HepG2 (cell line): ENCODE measurements around the gene PPP6R2. TPM values are rescaled to one million over a fixed set of nuclear protein-coding genes. Genes with fewer than 3 reads are reported as not detected.

Experiments
- HES4 ChIP-seq: sonication (generic); formaldehyde crosslinking; IDR thresholded peaks from 2 replicates; pipeline ENCODE4 v1.9.0; 2021; ENCODE audit warnings: mild to moderate bottlenecking, missing genetic modification reagents, borderline replicate concordance
- HNRNPH1 ChIP-seq: fragments of 200-400 bp; formaldehyde crosslinking; optimal IDR thresholded peaks from 2 replicates; pipeline ENCODE3; 2017; ENCODE audit warnings: mild to moderate bottlenecking, low read depth, low read length
- HNRNPL ChIP-seq: fragments of 200-400 bp; formaldehyde crosslinking; IDR thresholded peaks from 2 replicates; pipeline ENCODE4 v1.6.1; 2017; ENCODE audit warnings: mild to moderate bottlenecking, low read depth, low read length
- NCOR1 ChIP-seq: fragments of 200-600 bp; sonication (generic); IDR thresholded peaks from 2 replicates; pipeline ENCODE4 v1.7.0; 2017; ENCODE audit warnings: antibody characterized with exemption, low read length, borderline replicate concordance
- RBFOX2 ChIP-seq: fragments of 200-400 bp; formaldehyde crosslinking; IDR thresholded peaks from 2 replicates; pipeline ENCODE4 v1.6.1; 2017; ENCODE audit warnings: low read depth, mild to moderate bottlenecking, low read length
- ZFP1 ChIP-seq: IDR thresholded peaks from 2 replicates; pipeline ENCODE4 v1.6.1; 2016
- ZFP82 ChIP-seq: sonication (generic); formaldehyde crosslinking; IDR thresholded peaks from 2 replicates; pipeline ENCODE4 v1.5.1; 2020; ENCODE audit warnings: mild to moderate bottlenecking, missing genetic modification reagents, borderline replicate concordance
- ZNF180 ChIP-seq: sonication (generic); formaldehyde crosslinking; IDR thresholded peaks from 2 replicates; pipeline ENCODE4 v1.4.0; 2020; ENCODE audit warnings: low read depth, missing genetic modification reagents, borderline replicate concordance
- ZNF530 ChIP-seq: sonication (generic); formaldehyde crosslinking; IDR thresholded peaks from 2 replicates; pipeline ENCODE4 v1.5.0; 2020; ENCODE audit warnings: low read depth, mild to moderate bottlenecking, missing genetic modification reagents
- ZNF766 ChIP-seq: sonication (generic); formaldehyde crosslinking; IDR thresholded peaks from 2 replicates; pipeline ENCODE4 v1.5.0; 2020; ENCODE audit warnings: missing genetic modification reagents, borderline replicate concordance
- ZNF782 ChIP-seq: sonication (generic); formaldehyde crosslinking; IDR thresholded peaks from 2 replicates; pipeline ENCODE4 v1.4.0; 2020; ENCODE audit warnings: missing genetic modification reagents, mild to moderate bottlenecking, borderline replicate concordance
- ZNF788 ChIP-seq: sonication (generic); formaldehyde crosslinking; IDR thresholded peaks from 2 replicates; pipeline ENCODE4 v1.5.0; 2020; ENCODE audit warnings: mild to moderate bottlenecking, missing genetic modification reagents, borderline replicate concordance
- ZNF878 ChIP-seq: sonication (generic); formaldehyde crosslinking; IDR thresholded peaks from 2 replicates; pipeline ENCODE4 v1.8.1; 2023; ENCODE audit warnings: mild to moderate bottlenecking, missing genetic modification reagents, moderate library complexity
- polyA plus RNA-seq, 8 experiments: library from polyadenylated mRNA; depleted of rRNA in 3 of 8; stranded (reverse) in 7 of 8; unstranded in 1 of 8; fragments of >200 nt; fragmentation: Illumina TruSeq in 4 of 8; extraction: Trizol in 4 of 8; gene quantifications; 2 replicates each; pipeline versions ENCODE4 v1.2.1 to v1.2.3, GENCODE V29; 2011 to 2016; ENCODE audit warnings: low read depth in 4 of 8, missing spikeins in 1 of 8, mixed read lengths in 1 of 8; ENCODE audit not compliant: insufficient read depth in 1 of 8
- total RNA-seq, 5 experiments: library from RNA; depleted of rRNA; stranded (reverse); fragments of >200 nt; fragmentation: Illumina TruSeq; extraction: Trizol; gene quantifications; 2 replicates each; pipeline ENCODE4 v1.2.3, GENCODE V29; 2016; ENCODE audit warnings: low read depth in 1 of 5
- TF ChIP-seq, protein P1 (sequence below): sonication (generic); formaldehyde crosslinking; IDR thresholded peaks from 2 replicates; pipeline ENCODE4 v1.8.0; 2022; ENCODE audit warnings: mild to moderate bottlenecking, missing genetic modification reagents, moderate library complexity
- TF ChIP-seq, protein P2 (sequence below), 2 experiments: sonication (generic) in 1 of 2; formaldehyde crosslinking in 1 of 2; IDR thresholded peaks; 2 replicates each; pipeline versions ENCODE4 v1.4.0 to v1.6.1; 2016 to 2020; ENCODE audit warnings: borderline replicate concordance in 1 of 2, low read depth in 1 of 2, mild to moderate bottlenecking in 1 of 2, missing genetic modification reagents in 1 of 2

The PPP6R2 gene
- total and polyA plus RNA-seq, 2 of the 13 experiments (the other 11 are each of a cell fraction or from before 2014, with no cell fraction given), result 55.0 to 102 TPM

DNA sequence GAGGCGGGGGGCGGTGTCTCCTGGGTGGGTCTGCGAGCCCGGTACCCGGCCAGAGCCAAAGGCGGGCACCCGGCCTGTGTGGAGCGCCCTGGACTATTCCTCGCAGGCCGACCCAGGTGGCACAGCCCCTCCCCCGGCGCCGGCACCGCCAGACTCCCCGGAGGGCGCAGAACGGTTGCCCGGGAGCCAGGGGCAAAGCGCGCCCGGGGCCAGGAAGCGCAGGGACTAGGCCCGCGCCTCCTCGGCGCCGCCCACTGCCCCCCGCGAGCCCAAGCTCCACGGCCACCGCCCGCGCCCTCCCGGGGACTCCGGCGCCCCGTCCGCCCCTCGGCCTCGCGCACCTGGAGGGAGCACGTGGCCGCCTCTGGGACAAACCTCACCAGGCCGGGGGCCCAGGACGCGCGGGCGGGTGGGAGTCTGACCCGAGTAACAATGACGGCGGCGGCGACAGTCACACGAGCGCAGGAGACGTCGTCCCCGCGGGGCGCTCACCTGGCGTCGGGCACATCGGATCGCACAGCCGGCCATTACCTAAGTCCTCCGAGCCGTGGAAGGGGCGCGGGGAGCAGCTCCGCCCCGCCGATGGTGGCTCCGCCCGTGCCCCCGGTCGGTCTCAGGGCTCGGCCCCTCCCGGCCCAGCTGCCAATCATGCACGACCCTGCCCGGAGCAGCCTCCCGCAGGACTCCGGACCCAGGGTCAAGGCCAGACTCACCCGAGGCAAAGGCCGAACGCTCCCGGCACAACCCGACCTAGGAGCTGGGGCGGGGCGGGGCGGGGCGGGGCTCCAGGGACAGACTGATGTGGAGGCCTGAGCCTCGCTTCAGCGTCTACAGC lies 43.1 kb upstream of the PPP6R2 start (continued):
- TF ChIP-seq RBFOX2 (peak; percentile 60; the same call in 1 of the 2 replicates), NCOR1 (peak; percentile 47; the same call in 1 of the 2 replicates), ZNF766 (CRISPR knock-in tag) (no peak), HNRNPH1 (no peak), ZNF788 (CRISPR knock-in tag) (no peak), ZNF530 (CRISPR knock-in tag) (no peak), ZNF180 (no peak), ZNF878 (CRISPR knock-in tag) (no peak), HNRNPL (0 out of 2 replicates have a peak, but pooled peaks have one; percentile 31), ZFP82 (CRISPR knock-in tag) (no peak), HES4 (CRISPR knock-in tag) (no peak), ZNF782 (no peak), ZFP1 (no peak)
- TF ChIP-seq, protein P1, sequence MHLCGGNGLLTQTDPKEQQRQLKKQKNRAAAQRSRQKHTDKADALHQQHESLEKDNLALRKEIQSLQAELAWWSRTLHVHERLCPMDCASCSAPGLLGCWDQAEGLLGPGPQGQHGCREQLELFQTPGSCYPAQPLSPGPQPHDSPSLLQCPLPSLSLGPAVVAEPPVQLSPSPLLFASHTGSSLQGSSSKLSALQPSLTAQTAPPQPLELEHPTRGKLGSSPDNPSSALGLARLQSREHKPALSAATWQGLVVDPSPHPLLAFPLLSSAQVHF (CRISPR knock-in tag), result no peak
- TF ChIP-seq, protein P2, sequence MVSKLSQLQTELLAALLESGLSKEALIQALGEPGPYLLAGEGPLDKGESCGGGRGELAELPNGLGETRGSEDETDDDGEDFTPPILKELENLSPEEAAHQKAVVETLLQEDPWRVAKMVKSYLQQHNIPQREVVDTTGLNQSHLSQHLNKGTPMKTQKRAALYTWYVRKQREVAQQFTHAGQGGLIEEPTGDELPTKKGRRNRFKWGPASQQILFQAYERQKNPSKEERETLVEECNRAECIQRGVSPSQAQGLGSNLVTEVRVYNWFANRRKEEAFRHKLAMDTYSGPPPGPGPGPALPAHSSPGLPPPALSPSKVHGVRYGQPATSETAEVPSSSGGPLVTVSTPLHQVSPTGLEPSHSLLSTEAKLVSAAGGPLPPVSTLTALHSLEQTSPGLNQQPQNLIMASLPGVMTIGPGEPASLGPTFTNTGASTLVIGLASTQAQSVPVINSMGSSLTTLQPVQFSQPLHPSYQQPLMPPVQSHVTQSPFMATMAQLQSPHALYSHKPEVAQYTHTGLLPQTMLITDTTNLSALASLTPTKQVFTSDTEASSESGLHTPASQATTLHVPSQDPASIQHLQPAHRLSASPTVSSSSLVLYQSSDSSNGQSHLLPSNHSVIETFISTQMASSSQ (IDR thresholded peaks at IDR 0.05; ENCODE audit: low read depth), result no peak
- TF ChIP-seq, protein P2 (CRISPR knock-in tag; IDR thresholded peaks at IDR 0.05; ENCODE audit: borderline replicate concordance), result no peak
